GM18502 (cell line): ENCODE data around the gene AGAP1.
"Not testable (repeated sequence)": the region's sequence is repeated elsewhere in the genome, so short reads cannot be mapped to it uniquely, and the experiment has no call there.

ENCODE experiments used
- ATAC-seq: cut with Tn5 transposase; IDR thresholded peaks from one replicate; pipeline ENCODE4 v1.9.1; 2021; ENCODE audit warnings: mild to moderate bottlenecking; ENCODE audit not compliant: unreplicated experiment, poor library complexity

AGAP1 gene

DNA sequence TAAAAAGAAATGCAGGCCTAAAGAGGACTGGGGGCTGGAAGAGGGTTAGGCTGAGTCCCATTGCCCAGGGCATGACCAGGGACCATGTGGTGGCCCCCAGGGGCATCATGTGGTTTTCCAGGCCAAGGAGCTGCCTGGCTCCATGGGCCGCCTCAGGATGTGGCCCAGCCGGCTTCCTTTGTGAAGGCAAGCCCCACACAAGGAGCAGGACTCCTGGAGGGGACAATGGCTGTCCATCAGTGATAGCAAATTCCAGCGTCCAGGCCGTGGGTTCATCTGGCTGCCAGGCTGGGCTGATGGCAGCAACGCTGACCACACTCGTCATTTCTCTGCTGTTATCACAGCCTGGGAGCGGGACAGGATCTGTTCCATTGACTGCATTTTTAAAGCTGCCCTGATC is 591.8 kb downstream of the AGAP1 start:
- no peak for ATAC-seq

DNA sequence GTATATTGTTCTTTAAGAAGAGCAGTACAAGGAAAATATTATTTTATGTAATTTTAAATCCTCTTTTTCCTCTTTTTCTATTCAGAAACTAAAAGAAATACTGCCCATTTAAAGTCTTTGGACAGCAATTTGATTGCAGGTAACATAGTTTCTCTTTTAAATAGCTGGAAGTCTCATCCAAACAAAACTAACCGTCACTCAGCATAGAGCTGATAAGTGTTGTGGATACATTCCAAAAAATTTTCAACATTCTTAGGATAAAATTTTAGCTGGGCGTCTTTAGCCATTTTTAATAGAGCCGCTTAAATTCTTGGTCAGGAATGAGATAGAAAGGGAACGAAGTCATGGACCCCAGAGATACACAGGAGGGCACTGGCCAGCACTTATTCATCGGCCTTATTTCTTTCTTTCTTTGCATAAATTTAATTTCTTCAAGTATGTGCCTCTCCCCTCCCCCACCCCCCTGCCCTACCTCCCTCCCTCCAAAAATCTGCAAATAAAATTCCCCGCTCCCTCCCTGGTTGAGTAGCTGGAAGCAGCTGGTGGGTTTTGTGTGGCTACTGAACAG is 592.6 kb downstream of the AGAP1 start:
- no peak for ATAC-seq

DNA sequence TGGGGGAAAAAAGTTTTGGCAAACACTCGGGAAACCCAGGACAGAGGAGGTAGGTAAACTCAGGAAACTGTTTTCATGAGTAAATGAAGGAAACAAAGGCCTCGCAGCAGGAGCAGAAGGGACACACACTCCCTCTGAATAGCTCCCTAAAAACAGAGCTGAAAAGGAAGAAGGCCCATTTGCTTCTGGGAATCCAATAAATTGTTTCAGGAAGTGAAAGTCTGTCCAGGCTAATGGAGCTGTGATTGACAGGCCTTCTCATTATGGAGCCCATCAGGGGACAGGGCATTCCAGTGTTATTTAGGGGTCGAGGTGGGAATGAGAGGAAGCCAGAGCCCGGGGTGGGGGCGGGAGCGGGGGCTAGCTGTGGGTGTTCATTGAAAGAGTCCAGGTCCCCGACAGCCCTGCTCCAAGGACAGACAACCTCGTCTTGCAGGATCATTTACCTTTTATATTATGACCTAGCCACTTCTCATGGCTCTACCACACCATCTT is 593.2 kb downstream of the AGAP1 start:
- no peak for ATAC-seq

DNA sequence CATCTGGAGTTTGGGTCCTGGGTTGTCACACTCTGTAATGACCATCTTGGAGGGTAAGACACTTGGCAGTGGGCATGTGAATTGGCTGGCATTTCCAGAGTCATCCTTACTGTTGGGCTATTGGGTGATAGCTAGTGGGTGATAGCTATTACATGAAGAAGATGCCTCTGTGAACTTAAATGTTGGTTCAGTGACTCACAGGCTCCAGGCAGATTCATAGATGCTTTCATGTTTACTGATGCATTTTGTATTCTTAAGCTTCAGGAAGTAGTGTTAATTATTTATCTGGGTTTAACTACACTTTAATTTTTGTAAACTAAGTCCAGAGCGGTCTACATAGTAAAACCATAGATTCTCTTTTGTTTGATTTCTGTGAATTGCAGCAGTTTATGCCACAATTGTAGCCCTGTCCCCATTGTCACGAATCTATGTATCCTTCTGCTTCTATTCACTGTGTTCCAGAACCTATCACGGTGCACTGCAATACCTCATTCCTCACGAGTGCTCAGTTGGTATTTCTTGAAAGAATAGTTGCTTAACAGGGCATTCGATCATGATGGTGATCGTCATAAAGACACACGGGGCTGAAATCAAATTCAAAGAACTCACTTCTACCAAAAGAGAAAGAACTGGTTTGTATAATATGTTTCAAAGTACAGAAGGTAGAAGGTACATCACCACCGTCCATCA is 594.7 kb downstream of the AGAP1 start:
- no peak for ATAC-seq

DNA sequence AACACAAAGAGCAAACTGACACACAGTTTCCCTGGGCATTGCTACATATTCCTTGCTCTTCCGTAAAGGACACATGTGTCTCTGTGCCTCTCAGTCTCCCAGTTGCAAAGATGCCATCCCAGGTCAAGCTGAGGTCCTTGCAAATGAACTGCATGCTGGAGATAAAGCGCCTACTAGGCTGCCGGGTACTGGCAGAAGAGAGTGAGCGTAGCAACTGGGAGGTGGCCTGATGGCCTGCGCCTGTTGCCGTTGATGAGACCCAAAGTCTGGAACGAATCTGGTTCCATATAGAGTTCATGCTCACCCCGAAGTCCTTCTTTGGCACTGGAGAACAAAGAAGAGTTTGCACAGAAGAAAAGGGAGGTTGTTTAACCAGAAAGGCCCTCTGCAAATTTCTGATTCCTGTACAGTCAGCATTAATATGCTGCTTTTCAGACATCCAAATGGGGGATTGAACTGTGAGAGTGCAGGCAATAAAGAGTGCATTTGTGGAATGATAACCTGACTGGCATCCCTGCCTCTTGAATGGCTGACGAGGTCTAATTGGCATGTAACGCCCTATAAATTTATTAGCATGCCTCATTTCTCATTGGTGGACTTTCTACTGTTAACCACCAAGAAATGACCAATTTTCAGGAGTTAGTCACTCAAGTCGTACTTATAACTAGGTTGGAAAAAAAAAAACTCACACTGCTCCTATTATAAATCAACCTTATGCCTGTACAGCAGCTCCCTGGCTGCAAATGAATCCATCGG is 595.6 kb downstream of the AGAP1 start:
- ATAC-seq = no peak

DNA sequence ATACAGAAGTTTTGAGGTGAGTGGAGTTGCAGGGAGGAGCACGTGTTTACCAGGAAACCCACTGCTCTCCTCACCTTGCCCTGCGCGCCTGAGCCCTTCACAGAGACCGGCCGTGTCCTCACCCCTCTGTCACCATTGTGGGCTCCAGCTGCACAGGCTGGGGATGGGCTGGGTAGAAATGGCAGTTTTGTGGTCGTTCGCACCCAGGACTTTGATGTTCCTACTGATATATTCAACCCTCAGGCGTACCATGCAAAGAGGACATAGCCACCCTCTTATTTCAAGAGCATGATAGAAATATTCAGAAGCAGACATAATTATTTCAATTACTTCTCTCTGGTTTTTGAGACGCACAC is 596.2 kb downstream of the AGAP1 start:
- ATAC-seq = no peak

DNA sequence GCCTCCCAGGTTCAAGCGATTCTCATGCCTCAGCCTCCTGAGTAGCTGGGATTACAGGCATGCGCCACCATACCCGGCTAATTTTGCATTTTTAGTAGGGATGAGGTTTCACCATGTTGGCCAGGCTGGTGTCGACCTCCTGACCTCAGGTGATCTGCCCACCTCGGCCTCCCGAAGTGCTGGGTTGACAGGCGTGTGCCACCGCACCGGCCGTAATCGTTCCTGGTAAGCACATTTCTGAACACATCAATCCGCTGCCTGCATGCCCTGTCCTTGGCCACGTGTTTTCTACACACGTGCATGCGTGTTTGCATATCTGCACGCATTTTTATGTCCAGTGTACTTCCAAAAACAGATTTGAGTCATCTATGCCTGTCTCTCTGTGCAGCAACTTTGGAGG is 597.0 kb downstream of the AGAP1 start:
- ATAC-seq = not testable (repeated sequence)

DNA sequence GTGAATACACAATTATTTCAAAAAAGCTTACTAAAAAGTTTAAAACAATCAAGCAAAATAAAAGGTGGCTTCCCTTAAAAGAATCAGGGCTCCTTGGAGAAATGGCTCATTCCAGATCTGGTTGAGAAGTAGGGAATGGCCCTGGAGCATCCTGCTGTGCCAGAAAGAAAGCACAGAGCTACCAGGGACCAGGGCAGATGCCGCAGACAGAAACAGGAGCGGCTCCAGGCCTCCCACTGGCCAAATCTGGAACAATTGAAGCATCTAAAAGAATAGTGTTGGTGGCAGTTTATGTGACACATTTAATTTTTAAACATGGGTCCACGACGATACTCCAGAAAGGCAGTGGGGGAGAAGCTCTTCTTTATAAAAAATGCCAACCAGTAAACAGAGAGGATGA is 598.9 kb downstream of the AGAP1 start:
- ATAC-seq = no peak

DNA sequence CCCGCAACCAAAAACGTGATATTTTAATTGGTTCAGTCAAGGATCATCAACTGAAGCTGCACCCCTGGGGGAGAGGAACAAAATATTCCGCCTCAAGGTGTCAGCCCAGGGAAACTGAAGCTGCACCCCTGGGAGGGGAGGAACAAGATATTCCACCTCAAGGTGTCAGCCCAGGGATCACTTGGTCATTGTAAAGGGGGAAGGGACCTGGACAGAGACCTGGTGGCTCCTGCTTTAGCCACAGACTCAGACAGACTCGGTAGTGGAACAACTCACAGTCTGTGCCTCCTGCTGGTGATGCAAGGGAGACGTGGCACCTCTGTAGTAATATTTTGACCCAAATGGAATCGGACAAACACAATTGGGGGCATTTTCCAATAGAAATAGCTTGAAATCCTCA is 599.3 kb downstream of the AGAP1 start:
- ATAC-seq = no peak

DNA sequence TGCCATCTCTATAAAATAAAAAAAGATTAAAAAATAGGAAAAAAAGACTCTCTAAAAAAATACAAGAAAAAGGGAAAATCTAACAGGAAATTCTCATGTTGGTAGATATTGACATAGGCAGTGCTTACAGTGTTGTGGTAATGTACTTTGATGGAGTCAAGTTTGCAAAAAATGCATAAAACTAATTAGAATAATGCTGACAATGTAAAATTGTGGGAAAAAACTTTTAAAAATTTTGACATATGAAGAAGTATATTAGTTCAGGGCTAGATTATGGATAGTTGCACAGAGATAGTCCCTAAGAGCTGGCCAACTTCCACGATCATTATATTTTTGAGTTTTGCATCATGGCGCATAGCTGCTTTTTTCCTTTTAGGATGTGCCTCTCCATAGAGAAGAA is 601.7 kb downstream of the AGAP1 start:
- ATAC-seq = no peak

DNA sequence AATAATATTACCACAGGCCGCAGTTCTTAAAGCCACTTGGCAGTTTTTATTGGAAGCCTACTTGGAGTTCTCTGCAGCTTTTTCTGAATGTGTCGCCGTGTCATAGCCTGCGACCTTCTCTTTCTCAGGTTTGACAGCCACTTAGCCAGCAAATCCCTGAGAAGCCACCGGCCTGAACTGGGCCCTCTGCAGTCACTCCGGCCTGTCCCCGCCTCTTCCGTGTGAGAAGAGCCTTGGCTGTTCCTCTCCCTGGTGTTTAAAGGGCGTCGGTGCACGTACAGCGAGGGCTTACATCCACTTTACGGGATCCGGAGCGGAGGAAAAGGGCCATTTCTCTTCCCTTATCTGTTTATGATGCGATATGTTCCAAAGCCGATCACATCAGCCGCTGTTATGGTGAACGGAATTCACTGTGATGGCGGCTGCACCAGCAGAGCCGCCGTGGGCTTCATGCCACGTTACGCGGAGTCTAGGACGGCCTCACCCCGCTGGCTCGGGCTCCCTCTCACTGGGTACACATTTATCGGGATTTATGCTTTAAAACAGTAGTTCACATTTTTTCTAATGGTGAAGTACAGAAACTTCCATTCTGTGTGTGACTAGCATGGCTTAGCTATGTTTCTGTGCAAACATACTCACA is 607.6 kb downstream of the AGAP1 start:
- no peak for ATAC-seq

DNA sequence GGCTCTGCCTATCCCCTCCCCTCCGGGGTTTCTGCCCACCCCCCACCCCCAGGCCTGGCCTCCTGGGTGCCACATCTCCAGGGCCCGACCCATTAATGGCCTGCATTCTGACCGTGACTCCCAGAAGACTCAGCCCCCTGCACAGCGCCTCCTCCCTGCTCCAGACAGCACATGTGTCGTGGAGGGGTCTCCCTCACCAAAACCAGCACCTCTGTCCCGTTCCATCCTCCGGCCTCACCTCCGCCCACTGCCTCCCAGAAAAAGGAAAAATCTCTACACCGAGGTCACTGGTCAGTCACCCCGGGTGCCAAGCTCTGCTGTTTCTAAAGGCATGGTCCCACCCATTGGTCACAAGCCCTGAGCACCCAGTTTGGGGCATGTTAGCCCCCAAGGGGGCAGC is 609.1 kb downstream of the AGAP1 start:
- no peak for ATAC-seq

DNA sequence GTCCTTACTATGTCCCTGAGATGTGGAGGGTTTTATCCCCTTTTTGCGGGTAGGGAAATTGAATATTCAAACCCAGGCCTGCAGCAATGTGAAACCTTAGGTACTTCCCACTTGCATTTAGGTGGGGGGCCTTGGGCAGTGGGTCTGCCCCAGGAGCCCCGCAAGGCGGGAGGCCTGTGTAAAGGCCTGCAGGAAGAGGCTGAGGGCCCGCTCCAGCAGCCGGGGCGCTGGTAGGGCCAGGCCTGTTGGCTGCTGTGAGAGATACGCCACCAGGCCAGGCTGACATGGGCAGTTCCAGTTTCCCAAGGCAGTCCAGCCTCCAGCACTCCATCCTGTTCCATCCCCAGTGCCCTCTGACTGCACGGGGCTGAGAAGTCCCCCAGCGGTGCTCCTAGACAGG is 610.1 kb downstream of the AGAP1 start:
- ATAC-seq = no peak

DNA sequence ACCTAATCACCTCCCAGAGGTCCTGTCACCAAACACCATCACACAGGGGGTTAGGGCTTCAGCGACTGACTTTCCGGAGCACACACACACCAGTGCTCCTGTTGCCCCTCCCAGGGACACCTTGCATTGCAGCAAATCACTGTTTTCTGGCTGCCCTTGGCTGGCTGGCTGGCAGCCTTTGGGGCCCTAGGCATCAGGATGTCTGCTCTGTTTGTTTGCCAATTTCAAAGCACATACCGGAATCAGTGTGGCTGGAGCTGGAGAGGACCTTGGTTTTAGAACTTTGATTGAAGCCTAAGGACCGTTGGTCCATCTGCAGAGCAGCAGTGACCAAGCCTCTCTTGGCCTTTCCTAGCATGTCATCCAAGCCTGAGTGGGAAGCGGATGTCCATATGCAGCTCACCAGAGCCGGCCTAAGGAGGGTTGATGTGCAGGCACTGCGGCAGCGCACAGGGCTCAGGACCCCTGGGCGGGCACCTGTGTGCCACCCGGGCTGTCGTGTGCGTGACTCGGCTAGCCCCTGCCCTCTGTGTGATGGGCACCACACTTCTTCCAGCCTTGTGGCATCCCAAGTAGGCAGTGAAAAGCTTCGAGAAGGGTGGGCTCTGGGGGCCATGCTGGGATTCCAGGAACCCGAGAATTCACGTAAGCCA is 612.2 kb downstream of the AGAP1 start:
- no peak for ATAC-seq

DNA sequence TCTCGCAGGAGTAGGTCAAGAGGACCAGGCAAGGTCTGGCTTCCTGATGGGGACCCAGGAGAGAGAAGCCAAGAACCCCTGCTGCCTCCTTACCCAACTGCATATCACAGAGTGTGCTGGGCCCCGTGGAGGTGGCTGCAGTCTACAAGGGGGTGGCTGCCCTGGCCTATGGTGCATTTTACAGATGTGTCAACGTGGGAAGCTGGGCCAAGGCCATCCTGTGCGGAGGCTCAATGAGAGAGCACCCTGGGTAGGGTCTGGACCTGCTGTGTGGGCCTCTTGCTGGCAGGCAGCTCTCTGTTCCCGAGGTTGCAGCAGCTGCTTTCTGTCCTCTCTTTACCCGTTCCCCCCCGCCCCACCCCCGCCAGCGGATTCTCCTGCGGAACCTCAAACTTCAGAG is 612.9 kb downstream of the AGAP1 start:
- ATAC-seq = no peak

DNA sequence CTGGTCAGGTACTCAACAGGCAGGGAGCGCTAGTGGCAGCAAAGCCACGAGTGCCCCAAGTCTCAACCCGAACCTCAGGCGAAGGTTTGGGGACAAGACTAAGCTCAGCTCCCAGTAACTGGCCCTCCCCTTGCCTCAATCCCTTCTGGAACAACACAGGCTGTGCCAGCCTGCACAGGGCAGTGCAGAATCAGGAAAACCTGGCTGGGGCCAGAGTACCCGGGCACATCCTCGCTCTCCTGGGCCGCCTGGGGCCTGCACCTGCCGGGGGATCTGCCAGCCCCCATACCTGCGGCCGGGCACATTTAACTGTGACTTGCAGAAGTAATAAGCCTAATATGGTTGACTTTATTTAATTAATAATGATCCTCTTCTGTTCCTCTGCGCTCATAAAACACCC is 613.7 kb downstream of the AGAP1 start:
- ATAC-seq = no peak

DNA sequence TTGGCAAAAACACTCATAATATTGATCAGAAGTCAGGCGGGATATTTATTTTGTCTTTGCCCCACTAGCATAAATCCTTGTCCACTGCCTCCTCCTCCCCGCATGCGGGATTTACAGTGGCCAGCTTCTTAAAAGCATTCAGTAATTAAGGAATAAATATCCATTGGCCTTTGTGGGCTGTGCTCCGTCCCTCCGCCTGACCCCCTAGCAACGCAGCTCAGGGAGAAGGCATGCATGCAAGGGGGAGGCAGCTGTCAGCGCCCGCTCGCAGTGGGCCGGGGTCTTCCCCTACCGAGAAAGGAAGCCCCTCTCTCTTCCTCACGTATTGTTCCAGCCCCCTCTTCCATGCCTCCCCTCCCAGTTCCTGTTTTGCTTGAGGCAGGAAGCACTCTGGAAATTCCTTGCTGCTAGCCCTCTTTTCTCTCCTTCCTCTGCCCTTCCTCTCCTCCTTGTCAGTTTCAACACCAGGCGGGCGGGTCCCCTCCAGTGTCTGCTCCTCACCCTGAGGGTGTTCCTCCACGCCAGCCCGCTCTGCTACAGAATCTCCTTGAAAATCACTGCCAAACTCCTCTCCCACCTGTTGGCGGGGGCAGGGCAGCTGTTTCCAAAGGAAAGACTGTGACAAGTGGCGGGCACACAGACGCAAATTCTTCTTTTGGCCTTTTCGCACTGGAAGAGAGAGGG is 614.2 kb downstream of the AGAP1 start:
- no peak for ATAC-seq

DNA sequence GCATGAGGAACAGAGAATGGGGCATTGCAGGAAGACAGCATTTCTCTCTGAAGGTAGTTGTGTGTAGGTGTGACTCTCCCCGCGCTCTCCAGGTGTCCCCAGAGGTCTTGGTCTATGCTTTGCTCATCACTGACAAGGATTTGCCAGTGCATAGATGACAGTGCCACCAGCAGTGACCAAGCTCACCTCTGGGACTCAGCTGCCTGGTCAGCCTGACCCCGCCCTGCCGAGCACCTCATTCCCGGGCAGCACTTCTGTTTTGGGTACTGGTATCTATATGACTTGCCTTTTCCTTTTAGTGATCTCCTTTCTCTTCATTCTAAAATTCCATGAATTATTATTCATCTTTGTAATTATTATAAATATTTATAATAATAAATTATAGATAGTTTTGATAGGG is 615.2 kb downstream of the AGAP1 start:
- ATAC-seq = no peak

DNA sequence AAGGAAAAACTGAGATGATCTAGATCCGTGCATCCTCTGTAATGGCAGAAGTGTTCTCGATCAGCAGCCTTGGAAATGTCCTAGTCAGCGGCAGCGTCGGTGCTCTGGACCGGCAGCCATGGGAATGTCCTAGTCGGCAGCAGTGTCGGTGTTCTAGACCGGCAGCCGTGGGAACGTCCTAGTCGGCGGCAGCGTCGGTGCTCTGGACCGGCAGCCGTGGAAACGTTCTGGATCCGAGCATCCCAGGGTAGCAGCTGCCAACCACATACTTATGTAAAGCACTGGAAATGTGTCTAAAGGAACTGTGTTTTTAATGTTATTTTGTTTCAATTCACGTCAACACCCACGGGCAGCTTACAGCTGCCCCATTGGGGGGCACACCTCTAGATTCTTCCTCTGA is 615.6 kb downstream of the AGAP1 start:
- ATAC-seq = no peak

DNA sequence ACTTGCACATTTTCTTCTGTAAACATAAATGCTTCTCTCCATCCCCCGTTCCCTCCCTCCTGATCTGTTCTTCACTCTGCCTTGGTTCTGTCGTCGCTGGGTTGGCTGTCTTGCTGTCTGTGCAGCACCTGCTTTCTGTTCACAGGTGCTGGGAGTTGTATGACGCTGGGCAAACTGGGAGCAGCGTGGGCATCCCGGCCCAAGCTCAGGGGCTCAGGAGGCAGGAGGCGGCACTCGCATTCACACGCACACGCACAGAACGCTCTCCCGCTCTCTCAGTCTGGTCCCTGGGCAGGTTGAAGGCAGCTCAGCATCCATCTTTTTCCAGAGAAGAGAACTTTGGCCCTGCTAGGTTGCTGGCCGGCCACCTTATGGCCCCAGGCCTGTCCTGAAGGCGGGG is 618.6 kb downstream of the AGAP1 start:
- no peak for ATAC-seq
